Activated naive CD8-positive, alpha-beta T cell treated with anti-CD3 and anti-CD28 coated beads, Interleukin-2, amount 50 U/mL, for 16 hours (primary cell): ENCODE measurements around the gene RTN1.

Source experiments
- DNase-seq: peaks from one replicate; pipeline ENCODE4 v3.0.0-alpha.2; 2020; ENCODE audit warnings: low read depth, low spot score

Gene RTN1

DNA sequence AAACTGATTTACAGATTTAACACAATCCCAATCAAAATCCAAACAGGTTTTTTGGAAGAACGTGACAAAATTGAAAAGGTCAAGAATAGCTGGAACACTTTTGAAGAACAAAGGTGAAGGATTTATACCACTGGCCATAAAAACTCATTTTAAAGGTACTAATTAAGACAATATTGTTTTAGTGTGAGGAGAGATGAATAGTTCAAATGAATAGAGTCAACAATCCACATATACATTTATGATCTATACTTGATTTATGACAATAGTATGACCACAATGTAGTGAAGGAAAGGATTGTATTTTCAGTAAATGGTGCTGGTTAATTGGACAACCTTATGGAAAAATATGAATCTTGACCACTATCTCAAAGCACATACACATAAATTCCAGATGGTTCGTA, 323.3 kb downstream of the RTN1 start:
- no peak for DNase-seq
